HG02943 (cell line): ENCODE data around the gene MPL.

ENCODE experiments used
- ATAC-seq: cut with Tn5 transposase; IDR thresholded peaks from one replicate; pipeline ENCODE4 v1.9.1; 2021; ENCODE audit warnings: mild to moderate bottlenecking, low read depth, moderate library complexity; ENCODE audit not compliant: unreplicated experiment

Gene MPL

GRCh38 chr1:43305926-43306687 lies 31.5 kb upstream of the MPL start:
- no peak for ATAC-seq

DNA sequence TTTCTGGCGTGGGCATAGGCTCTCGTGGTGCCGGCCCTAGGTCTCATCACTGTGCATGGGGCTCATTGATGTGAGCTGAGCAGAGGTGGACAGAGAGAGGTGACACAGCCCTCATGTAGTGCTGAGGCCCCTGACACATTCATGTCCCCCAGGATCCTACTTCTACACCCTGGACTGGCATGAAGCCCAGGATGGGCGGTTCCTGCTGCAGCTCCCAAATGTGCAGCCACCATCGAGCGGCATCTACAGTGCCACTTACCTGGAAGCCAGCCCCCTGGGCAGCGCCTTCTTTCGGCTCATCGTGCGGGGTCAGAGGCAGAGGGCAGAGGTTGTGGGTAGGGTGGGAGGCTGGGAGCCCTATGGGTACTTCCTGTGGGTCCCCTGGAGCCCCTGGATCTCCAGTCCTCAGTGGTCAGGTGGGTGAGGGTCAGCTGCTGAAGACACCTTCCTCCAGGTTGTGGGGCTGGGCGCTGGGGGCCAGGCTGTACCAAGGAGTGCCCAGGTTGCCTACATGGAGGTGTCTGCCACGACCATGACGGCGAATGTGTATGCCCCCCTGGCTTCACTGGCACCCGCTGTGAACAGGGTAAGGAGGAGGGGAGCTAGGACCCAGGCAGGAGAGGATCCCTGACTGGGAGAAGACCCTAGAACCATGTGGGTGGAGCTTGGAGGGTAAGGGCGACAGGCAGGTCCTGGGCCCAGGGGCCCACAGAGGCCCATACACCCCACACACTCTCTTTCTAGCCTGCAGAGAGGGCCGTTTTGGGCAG lies 30.7 kb upstream of the MPL start:
- no peak for ATAC-seq

- ATAC-seq = no peak
These were observed 30.0 kb upstream of the MPL start for GRCh38 chr1:43307458-43308158.

GRCh38 chr1:43308635-43309404 lies 28.8 kb upstream of the MPL start:
- no peak for ATAC-seq

- no peak for ATAC-seq
These were observed 28.1 kb upstream of the MPL start for GRCh38 chr1:43309405-43310025.

DNA sequence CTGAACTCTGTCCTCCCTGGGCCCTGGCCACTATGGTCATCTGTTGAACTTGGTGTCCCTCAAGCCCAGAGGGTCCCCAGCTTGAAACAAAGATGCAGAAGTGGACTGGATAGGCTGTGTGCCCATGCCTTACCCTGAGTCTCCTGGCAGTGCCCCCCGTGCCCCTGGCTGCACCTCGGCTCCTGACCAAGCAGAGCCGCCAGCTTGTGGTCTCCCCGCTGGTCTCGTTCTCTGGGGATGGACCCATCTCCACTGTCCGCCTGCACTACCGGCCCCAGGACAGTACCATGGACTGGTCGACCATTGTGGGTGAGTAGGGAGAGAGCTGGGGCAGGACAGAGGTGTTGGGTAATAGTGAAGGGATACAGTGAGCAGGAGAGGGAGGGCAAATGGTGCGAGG lies 26.1 kb upstream of the MPL start:
- no peak for ATAC-seq

- no peak for ATAC-seq
These were observed 25.4 kb upstream of the MPL start for GRCh38 chr1:43312212-43312623.

DNA sequence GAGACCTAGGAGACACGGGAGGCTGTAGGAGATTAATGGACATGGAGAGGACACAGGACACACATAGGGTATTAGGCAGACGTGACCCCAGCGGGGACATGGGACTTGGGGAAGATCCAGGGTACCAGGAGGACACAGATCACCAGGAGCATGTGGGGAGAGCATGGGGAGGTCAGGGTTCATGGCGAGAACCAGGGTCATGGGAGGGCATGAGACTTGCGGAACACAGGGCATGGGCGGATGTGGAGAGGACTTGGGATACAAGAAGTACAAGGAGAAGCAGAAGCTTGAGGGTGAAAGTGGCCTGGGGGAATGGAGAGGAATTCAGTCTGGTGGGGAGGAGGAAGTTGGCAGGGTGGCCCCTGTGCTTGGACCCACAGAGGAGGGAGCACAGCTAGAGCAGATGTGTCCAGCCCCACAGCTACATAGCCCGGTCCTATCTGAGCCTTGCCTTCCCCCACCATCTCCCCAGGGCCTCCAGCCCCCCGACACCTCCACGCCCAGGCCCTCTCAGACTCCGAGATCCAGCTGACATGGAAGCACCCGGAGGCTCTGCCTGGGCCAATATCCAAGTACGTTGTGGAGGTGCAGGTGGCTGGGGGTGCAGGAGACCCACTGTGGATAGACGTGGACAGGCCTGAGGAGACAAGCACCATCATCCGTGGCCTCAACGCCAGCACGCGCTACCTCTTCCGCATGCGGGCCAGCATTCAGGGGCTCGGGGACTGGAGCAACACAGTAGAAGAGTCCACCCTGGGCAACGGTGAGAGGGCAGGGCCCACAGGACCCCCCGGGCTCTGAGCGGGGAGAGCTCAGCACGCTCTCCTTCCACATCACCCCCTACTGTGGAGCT lies 24.7 kb upstream of the MPL start:
- ATAC-seq = no peak

DNA sequence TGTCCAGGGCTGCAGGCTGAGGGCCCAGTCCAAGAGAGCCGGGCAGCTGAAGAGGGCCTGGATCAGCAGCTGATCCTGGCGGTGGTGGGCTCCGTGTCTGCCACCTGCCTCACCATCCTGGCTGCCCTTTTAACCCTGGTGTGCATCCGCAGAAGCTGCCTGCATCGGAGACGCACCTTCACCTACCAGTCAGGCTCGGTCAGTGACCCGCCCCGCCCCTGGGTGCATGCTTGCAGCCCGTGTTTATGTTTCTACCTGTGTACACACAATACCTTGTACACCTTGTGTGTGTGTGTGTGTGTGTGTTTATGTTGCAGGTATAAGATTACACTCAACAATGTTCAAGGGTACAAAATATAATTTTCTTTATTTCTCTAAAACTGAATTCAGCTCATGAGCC lies 23.8 kb upstream of the MPL start:
- no peak for ATAC-seq

GRCh38 chr1:43314233-43314632 lies 23.4 kb upstream of the MPL start:
- no peak for ATAC-seq

DNA sequence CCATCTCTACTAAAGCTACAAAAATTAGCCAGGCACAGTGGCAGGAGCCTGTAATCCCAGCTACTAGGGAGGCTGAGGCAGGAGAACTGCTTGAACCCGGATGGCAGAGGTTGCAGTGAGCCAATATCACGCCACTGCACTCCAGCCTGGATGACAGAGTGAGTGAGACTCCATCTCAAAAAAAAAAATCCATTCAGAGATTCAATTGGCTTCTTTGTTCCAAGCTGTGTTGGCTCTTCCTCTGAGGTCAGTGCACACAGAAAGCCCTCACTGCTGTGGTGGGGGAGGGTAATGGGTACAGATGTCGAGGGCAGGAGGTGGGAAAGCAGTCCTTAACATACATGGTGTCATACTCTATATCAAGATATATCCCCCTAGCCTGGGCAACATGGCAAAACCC lies 22.1 kb upstream of the MPL start:
- no peak for ATAC-seq

GRCh38 chr1:43315963-43316737 lies 21.5 kb upstream of the MPL start:
- ATAC-seq = no peak

GRCh38 chr1:43316738-43317520 lies 20.7 kb upstream of the MPL start:
- no peak for ATAC-seq

DNA sequence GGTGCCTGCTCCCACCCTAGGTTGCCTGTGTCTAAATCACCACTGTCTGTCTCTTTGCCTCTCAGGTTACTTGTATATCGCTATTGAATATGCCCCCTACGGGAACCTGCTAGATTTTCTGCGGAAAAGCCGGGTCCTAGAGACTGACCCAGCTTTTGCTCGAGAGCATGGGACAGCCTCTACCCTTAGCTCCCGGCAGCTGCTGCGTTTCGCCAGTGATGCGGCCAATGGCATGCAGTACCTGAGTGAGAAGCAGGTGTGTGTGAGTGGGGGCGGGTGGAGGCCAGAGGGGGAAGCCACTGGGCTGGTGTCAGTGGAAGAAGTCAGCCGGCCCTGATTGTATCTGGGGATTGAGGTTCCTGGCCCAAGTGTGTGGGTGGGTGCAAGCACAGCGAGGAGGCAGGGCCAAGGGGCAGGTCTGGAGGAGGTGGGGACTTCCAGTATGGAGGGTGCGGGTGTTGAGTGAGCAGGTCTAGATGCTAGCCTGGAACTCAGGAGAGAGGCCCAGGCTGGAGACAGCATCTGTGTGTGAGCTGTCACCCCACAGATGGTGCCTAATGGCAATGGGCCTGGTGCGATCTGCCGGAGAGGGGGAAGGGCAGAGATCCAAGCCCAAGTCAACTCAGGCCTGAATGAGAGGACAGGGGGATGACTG lies 19.7 kb upstream of the MPL start:
- no peak for ATAC-seq

DNA sequence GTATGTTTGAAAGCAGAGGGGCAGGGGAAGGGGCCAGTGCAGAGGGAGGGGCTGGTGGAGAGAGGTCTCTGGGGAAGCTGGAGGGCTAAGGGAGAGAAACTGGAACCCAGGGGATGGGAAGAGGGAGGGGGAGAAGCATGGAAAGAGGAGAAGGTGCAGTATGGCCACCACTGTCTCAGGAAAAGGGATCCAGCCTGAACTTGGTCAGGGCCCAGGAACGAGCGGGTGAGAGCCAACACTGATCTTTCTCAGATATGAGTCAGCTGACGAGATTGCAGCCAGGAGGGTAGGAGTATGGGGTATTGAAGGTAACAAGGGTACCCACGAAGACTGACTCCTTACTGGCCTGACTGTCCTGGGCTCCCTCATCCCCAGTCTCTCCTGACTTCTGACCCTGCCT lies 18.8 kb upstream of the MPL start:
- no peak for ATAC-seq

- no peak for ATAC-seq
These were observed 18.3 kb upstream of the MPL start for GRCh38 chr1:43319288-43319687.

DNA sequence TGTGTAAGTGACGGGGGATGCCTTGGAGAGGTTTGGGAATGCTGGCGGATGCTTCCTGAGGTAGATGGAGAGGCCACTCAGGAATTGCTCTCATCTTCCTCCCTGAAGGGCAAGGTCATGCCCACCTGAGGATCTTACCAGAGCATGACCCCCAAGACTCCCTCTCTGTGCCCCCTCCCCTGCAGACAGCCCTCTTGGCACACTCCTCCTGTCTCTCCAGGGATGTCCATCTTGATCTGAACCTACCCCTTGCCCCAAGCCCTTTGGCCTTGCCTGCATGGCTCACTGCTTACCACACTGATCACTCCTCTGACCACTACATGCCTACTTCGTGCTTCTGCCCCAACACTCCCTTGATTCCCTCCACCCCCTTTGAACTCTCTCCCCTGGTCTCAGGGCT lies 17.9 kb upstream of the MPL start:
- ATAC-seq = no peak
